BJ (cell line): Measurements from ENCODE around the gene TMCO2. TPM values are rescaled to one million over a fixed set of nuclear protein-coding genes. Genes with fewer than 3 reads are reported as not detected.

Experiments
- CTCF ChIA-PET: fragments of 350-600 bp; formaldehyde crosslinking; extraction: SDS; loops from one replicate; lab custom pipeline; 2021; ENCODE audit warnings: antibody characterized with exemption, inconsistent platforms; lab: Yijun Ruan, JAX
- POLR2A ChIA-PET: fragments of 300-600 bp; sonication (Branson Sonifier 250); formaldehyde crosslinking; extraction: SDS; loops from one replicate; lab custom pipeline; 2021; ENCODE audit warnings: antibody characterized with exemption; lab: Charles Lee
- DNase-seq: peaks from one replicate; pipeline ENCODE4 v3.0.0-alpha.2; 2011; ENCODE audit warnings: low read depth
- H3K27me3 ChIP-seq: 2 replicates; pipeline ENCODE4 v1.6.0; 2011; ENCODE audit warnings: low read length; ENCODE audit not compliant: control insufficient read depth, insufficient read depth
- H3K36me3 ChIP-seq: 2 replicates; pipeline ENCODE4 v1.5.1; 2011; ENCODE audit warnings: low read length; ENCODE audit not compliant: control insufficient read depth, insufficient read depth
- H3K4me3 ChIP-seq: 2 replicates; pipeline ENCODE4 v1.5.1; 2011; ENCODE audit warnings: low read depth, mild to moderate bottlenecking, control low read depth, low read length
- polyA plus RNA-seq: library from polyadenylated mRNA; depleted of rRNA; stranded (reverse); fragments of >200 nt; gene quantifications from 2 replicates; pipeline ENCODE4 v1.2.3, GENCODE V29; 2011
- TF ChIP-seq, protein P1 (sequence below): IDR thresholded peaks from 2 replicates; pipeline ENCODE4 v1.5.1; 2011; ENCODE audit warnings: low read depth, mild to moderate bottlenecking, control low read depth, inconsistent platforms, low read length, moderate library complexity; ENCODE audit not compliant: insufficient read depth

The TMCO2 gene
- polyA plus RNA-seq, 1 experiment = not detected

DNA sequence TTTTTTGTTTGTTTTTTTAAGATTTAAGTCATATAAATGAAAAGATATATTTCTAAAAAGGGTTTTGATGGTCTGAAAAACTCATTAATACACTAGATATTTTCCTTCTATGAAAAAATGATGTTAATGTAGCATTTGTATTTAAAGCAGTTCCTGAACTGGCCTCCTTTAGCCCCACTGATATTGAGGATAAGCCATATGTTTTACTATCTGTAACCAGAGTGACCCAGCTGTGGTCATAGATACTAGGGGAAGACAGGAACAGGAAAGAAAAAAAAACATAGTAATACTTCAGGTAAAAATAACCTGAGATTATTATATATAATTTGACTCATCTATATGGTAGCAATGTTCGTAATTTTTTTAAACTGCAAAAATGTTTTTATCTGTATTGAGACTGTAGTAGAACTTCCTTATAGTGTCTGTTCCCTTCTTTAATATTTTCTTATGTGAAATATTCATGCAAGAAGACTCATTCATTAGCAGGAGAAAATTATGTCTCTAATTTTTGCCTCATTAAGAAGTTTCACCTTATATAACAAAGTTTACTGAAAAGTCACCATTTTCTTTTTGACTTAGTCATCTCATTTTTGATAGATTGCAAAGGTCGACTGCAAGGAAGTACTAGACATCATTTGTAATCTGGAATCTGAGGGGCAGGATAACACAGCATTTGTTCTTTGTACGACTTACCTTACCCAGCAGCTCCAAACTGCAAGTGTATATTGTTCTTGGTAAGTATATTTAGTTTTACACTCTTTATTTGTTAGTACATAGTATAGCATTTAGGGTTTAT lies 25.6 kb upstream of the TMCO2 start:
- TF ChIP-seq, protein P1, sequence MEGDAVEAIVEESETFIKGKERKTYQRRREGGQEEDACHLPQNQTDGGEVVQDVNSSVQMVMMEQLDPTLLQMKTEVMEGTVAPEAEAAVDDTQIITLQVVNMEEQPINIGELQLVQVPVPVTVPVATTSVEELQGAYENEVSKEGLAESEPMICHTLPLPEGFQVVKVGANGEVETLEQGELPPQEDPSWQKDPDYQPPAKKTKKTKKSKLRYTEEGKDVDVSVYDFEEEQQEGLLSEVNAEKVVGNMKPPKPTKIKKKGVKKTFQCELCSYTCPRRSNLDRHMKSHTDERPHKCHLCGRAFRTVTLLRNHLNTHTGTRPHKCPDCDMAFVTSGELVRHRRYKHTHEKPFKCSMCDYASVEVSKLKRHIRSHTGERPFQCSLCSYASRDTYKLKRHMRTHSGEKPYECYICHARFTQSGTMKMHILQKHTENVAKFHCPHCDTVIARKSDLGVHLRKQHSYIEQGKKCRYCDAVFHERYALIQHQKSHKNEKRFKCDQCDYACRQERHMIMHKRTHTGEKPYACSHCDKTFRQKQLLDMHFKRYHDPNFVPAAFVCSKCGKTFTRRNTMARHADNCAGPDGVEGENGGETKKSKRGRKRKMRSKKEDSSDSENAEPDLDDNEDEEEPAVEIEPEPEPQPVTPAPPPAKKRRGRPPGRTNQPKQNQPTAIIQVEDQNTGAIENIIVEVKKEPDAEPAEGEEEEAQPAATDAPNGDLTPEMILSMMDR = no peak
- no peaks in the 10 kb centered on the region for H3K36me3 ChIP-seq
- ChIA-PET POLR2A (no interaction called here), CTCF (interaction anchor here (0.5 kb wide), 1 partner anchor 162 kb away, joined by 3 read pairs; no protein-coding TSS in a partner anchor)
- DNase-seq = no peak
- no peaks in the 10 kb centered on the region for H3K27me3 ChIP-seq
- H3K4me3 ChIP-seq = no peak overlapping the region

DNA sequence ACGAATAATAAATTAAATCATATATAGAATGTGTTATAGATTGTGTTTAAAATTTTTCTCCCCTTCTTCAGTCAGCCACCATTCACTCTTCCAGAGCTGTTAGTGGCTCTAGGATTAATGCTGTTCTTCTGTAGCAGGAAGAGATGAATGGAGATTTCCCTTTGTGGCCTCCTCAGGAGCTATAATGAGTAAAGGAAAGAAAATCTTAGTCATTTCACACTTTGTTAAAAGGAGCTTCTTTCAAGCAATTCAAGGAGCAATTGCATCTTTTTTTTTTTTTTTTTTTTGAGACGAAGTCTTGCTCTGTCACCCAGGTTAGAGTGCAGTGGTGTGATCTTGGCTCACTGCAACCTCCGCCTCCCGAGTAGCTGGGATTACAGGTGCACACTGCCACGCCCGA lies 23.7 kb upstream of the TMCO2 start:
- ChIA-PET POLR2A (no interaction called here), CTCF (interaction anchor here (1.1 kb wide), 1 partner anchor 71 kb away, joined by 3 read pairs; no protein-coding TSS in a partner anchor)
- Histone ChIP-seq H3K36me3 (no peaks in the 10 kb centered on the region), H3K27me3 (no peaks in the 10 kb centered on the region), H3K4me3 (no peak overlapping the region)
- TF ChIP-seq, protein P1 = no peak
- DNase-seq = no peak

DNA sequence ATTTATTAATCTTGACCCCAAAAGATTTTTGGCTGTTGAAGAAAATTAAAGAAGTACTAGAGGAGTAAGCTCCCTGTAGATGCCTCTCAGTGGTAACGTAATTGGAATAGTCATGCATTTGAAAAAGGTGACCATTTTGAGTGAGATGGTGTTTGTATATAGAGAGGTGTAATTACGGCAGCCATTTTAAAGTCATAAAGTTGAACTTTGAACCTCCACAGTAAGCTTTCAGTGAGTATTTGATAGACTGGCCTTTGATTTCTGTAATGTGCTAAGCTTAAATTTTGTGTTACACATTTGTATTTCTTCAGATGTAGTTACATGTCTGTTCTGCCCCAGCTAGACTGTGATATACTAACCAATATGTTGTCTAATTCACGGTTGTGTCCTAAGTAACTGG lies 21.5 kb upstream of the TMCO2 start:
- Histone ChIP-seq H3K27me3 (no peaks in the 10 kb centered on the region), H3K36me3 (no peaks in the 10 kb centered on the region), H3K4me3 (no peak overlapping the region)
- CTCF ChIA-PET = interaction anchor here (1.3 to 1.5 kb wide), 3 partner anchors 12 to 82 kb away, joined by 4 read pairs; no protein-coding TSS in a partner anchor
- POLR2A ChIA-PET = no interaction called here
- no peak for DNase-seq
- TF ChIP-seq, protein P1 = no peak

DNA sequence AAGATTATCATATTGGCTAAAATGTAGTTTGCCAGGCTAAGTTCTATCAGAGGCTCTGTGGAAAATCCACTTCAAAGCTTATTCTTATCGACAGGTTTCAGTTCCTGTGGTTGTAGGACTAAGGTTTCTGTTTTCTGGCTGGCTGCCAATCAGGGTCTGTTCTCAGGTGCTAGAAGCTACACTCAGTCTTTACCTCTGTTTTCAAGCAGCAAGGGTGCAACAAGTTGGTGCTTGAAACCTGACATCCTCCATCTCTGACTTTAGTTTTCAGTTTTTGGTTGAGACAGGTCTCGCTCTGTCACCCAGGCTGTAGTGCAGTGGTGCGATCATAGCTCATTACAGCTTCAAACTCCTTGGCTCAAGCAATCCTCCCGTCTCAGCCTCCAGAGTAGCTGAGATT lies 15.3 kb upstream of the TMCO2 start:
- TF ChIP-seq, protein P1 = no peak
- CTCF ChIA-PET = no interaction called here
- POLR2A ChIA-PET = no interaction called here
- Histone ChIP-seq H3K36me3 (peaks cover 10% of the 10 kb centered on the region), H3K4me3 (no peak overlapping the region), H3K27me3 (no peaks in the 10 kb centered on the region)
- no peak for DNase-seq

DNA sequence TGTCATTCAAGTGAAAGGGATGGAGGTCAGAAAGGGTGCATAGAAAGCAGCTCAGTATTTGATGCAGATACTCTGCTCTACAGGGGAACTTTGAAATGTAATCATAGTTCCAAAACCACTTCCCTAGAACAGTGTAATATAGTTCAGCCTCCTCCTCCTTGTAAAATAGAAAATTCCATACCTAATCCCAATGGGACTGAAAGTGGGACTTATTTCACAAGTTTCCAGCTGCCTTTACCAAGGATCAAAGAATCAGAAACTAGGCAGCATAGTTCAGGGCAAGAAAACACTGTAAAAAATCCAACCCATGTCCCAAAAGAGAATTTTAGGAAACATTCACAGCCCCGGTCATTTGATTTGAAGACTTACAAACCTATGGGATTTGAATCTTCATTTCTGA lies 8.1 kb upstream of the TMCO2 start:
- TF ChIP-seq, protein P1 = no peak
- no peak for DNase-seq
- Histone ChIP-seq H3K4me3 (no peak overlapping the region), H3K27me3 (no peaks in the 10 kb centered on the region), H3K36me3 (peaks cover 5% of the 10 kb centered on the region)
- ChIA-PET POLR2A (no interaction called here), CTCF (interaction anchor here (1.0 to 1.3 kb wide), 2 partner anchors 96 to 184 kb away, joined by 3 read pairs; no protein-coding TSS in a partner anchor)
